Karpas-422 (cell line): ENCODE results near the gene POPDC2. TPM values are rescaled to one million over a fixed set of nuclear protein-coding genes. Genes with fewer than 3 reads are reported as not detected.

Experiments used
- DNase-seq: peaks from one replicate; pipeline ENCODE4 v3.0.0-alpha.2; 2015
- H2AFZ ChIP-seq: fragments of 200-600 bp; sonication (generic); 2 replicates; pipeline ENCODE4 v1.6.1; 2014; ENCODE audit warnings: antibody characterized with exemption, low read length, mixed read lengths
- H3K27ac ChIP-seq: fragments of 200-600 bp; sonication (generic); 2 replicates; pipeline ENCODE4 v1.5.1; 2014; ENCODE audit warnings: mild to moderate bottlenecking, low read length, moderate library complexity
- H3K27me3 ChIP-seq: fragments of 200-600 bp; sonication (generic); 2 replicates; pipeline ENCODE4 v1.6.1; 2014; ENCODE audit warnings: low read length, mixed read lengths
- H3K36me3 ChIP-seq: fragments of 200-600 bp; sonication (generic); 2 replicates; pipeline ENCODE4 v1.6.1; 2014; ENCODE audit warnings: low read length, mixed read lengths; ENCODE audit not compliant: insufficient read depth
- H3K4me1 ChIP-seq: fragments of 200-600 bp; sonication (generic); 2 replicates; pipeline ENCODE4 v1.6.1; 2014; ENCODE audit warnings: mild to moderate bottlenecking, low read length, mixed read lengths
- H3K4me2 ChIP-seq: fragments of 200-600 bp; sonication (generic); 2 replicates; pipeline ENCODE4 v1.6.1; 2014; ENCODE audit warnings: low read length, low read depth, mild to moderate bottlenecking; ENCODE audit not compliant: poor library complexity, severe bottlenecking
- H3K4me3 ChIP-seq: fragments of 200-600 bp; sonication (generic); 2 replicates; pipeline ENCODE4 v1.5.1; 2014; ENCODE audit warnings: mild to moderate bottlenecking, antibody characterized with exemption, low read length, mixed read lengths
- H3K79me2 ChIP-seq: fragments of 200-600 bp; sonication (generic); 2 replicates; pipeline ENCODE4 v1.6.1; 2014; ENCODE audit warnings: mild to moderate bottlenecking, low read length, mixed read lengths
- H3K9ac ChIP-seq: fragments of 200-600 bp; sonication (generic); 2 replicates; pipeline ENCODE4 v1.6.0; 2014; ENCODE audit warnings: low read length
- H3K9me2 ChIP-seq: fragments of 200-600 bp; sonication (generic), shearing (Covaris generic); replicated peaks from 2 replicates; pipeline ENCODE4 v1.6.0; 2014; ENCODE audit warnings: mild to moderate bottlenecking, low read length, moderate library complexity; ENCODE audit not compliant: insufficient read depth
- H3K9me3 ChIP-seq: fragments of 300-700, 200-600 bp; sonication (generic); 2 replicates; pipeline ENCODE4 v1.6.1; 2014; ENCODE audit warnings: low read length, mixed read lengths
- H4K20me1 ChIP-seq: fragments of 200-600 bp; sonication (generic); 2 replicates; pipeline ENCODE4 v1.6.1; 2014; ENCODE audit warnings: mild to moderate bottlenecking, antibody characterized with exemption, low read length, low read depth; ENCODE audit not compliant: insufficient read depth
- total RNA-seq: library from RNA; depleted of rRNA; stranded (reverse); fragments of >200 nt; shearing (Covaris generic); gene quantifications from 2 replicates; pipeline ENCODE4 v1.2.3, GENCODE V29; 2014; ENCODE audit warnings: low replicate concordance

The POPDC2 gene
- total RNA-seq, 1 experiment from 2014 or later: 1.0 TPM

GRCh38 chr3:119608405-119609000 lies 51.9 kb downstream of the POPDC2 start:
- Histone ChIP-seq H3K79me2 (no peaks in the 10 kb centered on the region), H3K36me3 (no peaks in the 10 kb centered on the region), H3K9me2 (no peaks in the 10 kb centered on the region), H3K27me3 (no peaks in the 10 kb centered on the region), H3K9me3 (no peaks in the 10 kb centered on the region), H3K4me1 (no peaks in the 10 kb centered on the region), H3K4me3 (no peak overlapping the region), H3K4me2 (no peak overlapping the region), H3K9ac (no peak overlapping the region), H2AFZ (no peak overlapping the region), H4K20me1 (no peaks in the 10 kb centered on the region), H3K27ac (no peak overlapping the region)
- no peak for DNase-seq

- H3K36me3 ChIP-seq: no peaks in the 10 kb centered on the region
- no peak overlapping the region for H3K9ac ChIP-seq
- H3K4me2 ChIP-seq: no peak overlapping the region
- no peaks in the 10 kb centered on the region for H3K9me3 ChIP-seq
- H3K9me2 ChIP-seq: no peaks in the 10 kb centered on the region
- H2AFZ ChIP-seq: no peak overlapping the region
- no peaks in the 10 kb centered on the region for H4K20me1 ChIP-seq
- no peaks in the 10 kb centered on the region for H3K79me2 ChIP-seq
- no peaks in the 10 kb centered on the region for H3K27me3 ChIP-seq
- H3K4me1 ChIP-seq: no peaks in the 10 kb centered on the region
- no peak overlapping the region for H3K27ac ChIP-seq
- DNase-seq: no peak
- no peak overlapping the region for H3K4me3 ChIP-seq
These were observed 55.5 kb downstream of the POPDC2 start for GRCh38 chr3:119604878-119605277.

DNA sequence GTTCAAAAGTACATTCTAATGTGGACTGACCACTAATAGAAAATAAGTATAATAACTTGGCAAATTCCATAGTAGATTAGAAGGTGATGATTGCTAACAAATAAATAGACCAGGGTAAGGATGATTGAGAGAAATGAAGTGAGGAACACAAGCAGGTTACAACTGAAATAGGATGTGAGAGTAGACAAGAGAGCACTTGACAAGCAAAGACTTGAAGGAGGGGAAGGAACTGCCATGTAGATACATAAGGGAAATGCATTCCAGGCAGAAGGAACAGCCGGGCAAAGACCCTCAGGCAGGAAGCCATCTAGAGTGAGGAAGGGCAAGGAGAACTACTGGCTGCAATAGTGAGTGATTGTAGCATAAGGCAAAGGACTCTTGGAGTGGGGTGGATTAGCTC lies 57.7 kb downstream of the POPDC2 start:
- Histone ChIP-seq H3K27ac (no peak overlapping the region), H3K27me3 (no peaks in the 10 kb centered on the region), H3K36me3 (no peaks in the 10 kb centered on the region), H3K4me1 (no peaks in the 10 kb centered on the region), H4K20me1 (no peaks in the 10 kb centered on the region), H3K79me2 (no peaks in the 10 kb centered on the region), H3K9me3 (no peaks in the 10 kb centered on the region), H2AFZ (no peak overlapping the region), H3K4me2 (no peak overlapping the region), H3K4me3 (no peak overlapping the region), H3K9me2 (no peaks in the 10 kb centered on the region), H3K9ac (no peak overlapping the region)
- DNase-seq: no peak

DNA sequence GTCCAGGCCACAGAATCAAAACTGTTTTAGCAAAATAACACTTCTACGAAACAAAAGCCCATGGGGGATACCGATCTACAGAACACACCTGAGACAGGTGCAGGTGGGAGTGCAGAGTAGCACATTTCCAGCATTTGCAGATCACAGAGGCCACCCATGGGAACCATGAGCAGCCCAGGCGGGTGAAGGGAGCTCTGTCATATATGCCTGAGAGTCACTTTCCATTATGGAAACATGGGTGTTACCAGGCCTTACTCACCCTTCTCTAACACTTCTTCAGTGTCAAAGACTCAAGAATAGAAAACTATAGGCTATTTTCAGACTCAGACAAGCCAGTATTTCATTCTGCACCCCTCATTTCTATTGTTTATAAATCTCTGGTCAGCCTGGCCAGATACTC lies 59.2 kb downstream of the POPDC2 start:
- H3K9me2 ChIP-seq: no peaks in the 10 kb centered on the region
- H3K27me3 ChIP-seq: no peaks in the 10 kb centered on the region
- no peak for DNase-seq
- H3K4me3 ChIP-seq: no peak overlapping the region
- H3K79me2 ChIP-seq: no peaks in the 10 kb centered on the region
- no peaks in the 10 kb centered on the region for H3K36me3 ChIP-seq
- H2AFZ ChIP-seq: no peak overlapping the region
- H3K4me2 ChIP-seq: no peak overlapping the region
- H3K9me3 ChIP-seq: no peaks in the 10 kb centered on the region
- H3K9ac ChIP-seq: no peak overlapping the region
- no peak overlapping the region for H3K27ac ChIP-seq
- H4K20me1 ChIP-seq: no peaks in the 10 kb centered on the region
- no peaks in the 10 kb centered on the region for H3K4me1 ChIP-seq

- Histone ChIP-seq H2AFZ (peak overlapping the region; percentile 44; the same call in 1 of the 2 replicates), H4K20me1 (no peaks in the 10 kb centered on the region), H3K79me2 (no peaks in the 10 kb centered on the region), H3K9me3 (no peaks in the 10 kb centered on the region), H3K27ac (no peak overlapping the region), H3K27me3 (no peaks in the 10 kb centered on the region), H3K4me3 (no peak overlapping the region), H3K9ac (no peak overlapping the region), H3K9me2 (no peaks in the 10 kb centered on the region), H3K36me3 (no peaks in the 10 kb centered on the region), H3K4me1 (no peaks in the 10 kb centered on the region), H3K4me2 (no peak overlapping the region)
- peak; percentile 74 for DNase-seq
These were observed 59.7 kb downstream of the POPDC2 start for GRCh38 chr3:119600732-119601131.

DNA sequence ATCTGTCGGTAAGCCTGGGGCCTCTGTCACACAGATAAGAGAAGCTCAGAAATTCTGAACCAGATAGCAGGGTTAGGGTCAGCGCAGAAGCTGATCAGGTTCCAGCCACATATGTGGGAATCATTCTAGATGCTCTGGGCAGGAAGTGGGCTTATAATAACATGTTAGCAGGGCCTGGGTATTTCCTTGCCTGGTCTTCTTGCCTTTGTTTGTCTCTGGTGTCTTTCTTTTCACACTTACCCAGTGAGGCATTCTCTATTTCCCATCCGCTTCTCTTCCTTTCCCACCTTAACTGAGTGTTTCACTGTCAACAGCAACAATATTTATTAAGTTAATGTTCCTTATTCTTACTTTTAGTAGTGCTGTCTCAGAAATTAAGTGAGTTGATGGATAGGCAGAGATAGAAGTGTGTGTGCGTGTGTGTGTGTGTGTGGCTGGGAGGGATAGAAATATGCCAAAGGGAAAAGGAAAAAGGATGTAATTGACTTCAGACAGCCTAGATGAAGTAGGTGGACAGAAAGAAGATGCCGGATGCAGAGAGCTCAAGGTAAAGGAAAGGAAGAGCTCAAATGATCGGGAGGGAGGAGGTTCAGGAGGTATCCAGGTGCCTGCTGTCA lies 60.7 kb downstream of the POPDC2 start:
- Histone ChIP-seq H3K27ac (no peak overlapping the region), H3K4me2 (no peak overlapping the region), H3K9me2 (no peaks in the 10 kb centered on the region)

DNA sequence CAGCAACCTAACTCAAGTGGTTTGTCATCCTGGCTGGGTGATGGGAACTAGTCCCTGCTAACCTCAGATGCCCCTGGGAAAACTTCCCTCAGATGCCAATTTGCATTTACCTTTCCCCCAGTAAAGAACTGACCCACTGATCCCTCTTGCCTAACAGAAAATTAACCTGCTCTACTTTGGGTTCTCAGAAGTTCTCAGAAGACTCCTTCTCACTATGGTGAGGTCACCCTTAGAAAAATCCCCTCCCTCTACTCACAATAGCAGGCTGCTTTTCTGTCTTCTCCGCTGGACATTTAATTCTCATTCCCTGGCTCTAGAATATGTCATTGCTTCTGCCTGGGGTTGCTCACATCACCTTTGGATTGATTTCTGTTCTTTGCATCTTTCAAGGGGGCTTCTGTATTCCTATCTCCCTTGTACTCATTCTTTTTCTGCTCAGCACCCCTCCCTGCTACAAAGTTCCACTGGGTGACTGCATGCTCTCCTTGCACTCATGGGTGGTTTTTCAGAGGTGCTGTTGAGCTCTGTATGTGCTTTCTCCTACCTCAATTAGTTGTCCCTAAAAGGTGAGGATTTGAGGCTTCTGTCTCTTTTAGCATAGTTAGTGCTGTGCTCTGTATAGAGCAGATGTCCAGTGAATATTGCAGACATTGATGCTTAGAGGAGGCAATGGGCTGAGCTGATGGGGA lies 61.8 kb downstream of the POPDC2 start:
- H3K4me3 ChIP-seq: no peak overlapping the region

More for the DNA sequence above, 60.7 kb downstream of the POPDC2 start:
- Histone ChIP-seq H2AFZ (no peak overlapping the region), H3K27me3 (no peaks in the 10 kb centered on the region), H4K20me1 (no peaks in the 10 kb centered on the region), H3K9ac (no peak overlapping the region), H3K36me3 (no peaks in the 10 kb centered on the region), H3K4me3 (no peak overlapping the region), H3K4me1 (no peaks in the 10 kb centered on the region), H3K79me2 (no peaks in the 10 kb centered on the region), H3K9me3 (no peaks in the 10 kb centered on the region)
- DNase-seq: no peak

DNA sequence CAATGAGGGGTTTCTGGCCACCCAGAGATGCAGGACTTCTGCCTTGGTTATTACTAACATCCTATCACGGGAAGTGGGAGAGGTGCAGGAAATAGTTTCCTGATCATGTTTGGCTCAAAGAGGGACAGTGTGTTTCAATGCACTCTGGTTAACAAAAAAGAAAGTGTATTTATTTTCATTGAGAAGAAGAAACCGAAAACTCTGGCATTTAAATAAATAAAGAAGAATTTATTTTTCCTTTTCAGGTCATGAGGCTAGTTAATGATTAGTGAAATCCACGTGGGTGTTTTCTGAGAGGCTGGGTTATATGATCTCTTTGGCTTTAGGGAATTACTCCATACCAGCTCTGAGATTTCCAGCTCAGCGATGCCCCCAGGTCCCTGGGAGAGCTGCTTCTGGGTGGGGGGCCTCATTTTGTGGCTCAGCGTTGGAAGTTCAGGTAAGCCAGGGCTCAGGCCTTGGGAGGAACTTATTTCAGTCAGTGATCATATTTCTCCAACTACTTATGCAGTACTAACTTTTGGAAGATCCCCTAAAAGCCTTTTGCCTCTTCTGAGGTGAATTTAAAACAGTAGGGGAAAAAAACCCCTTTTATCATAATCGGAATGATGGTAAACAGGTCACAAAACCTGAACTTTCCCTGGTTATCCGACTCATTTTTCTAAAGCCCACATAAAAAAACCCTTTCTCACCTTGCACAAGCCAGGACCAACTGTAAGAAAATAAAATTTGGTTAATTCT lies 62.7 kb downstream of the POPDC2 start, which contains the start of gene PLA1A:
PLA1A (plus strand) TSS at position 338 of the 741 bp plus-strand sequence; CDS start at position 367, 29 bp downstream.
- H3K4me2 ChIP-seq: no peak within 1 kb of the TSS
- no peak within 1 kb of the TSS for H3K9ac ChIP-seq
- DNase-seq: no peak
- H2AFZ ChIP-seq: no peak within 1 kb of the TSS
- no peaks in the 10 kb centered on the region for H3K9me3 ChIP-seq
- no peaks in the 10 kb centered on the region for H3K9me2 ChIP-seq
- no peak within 1 kb of the TSS for H3K4me3 ChIP-seq
- no peak within 1 kb of the TSS for H3K27ac ChIP-seq
- H3K27me3 ChIP-seq: no peaks in the 10 kb centered on the region
- no peaks in the 10 kb centered on the region for H3K4me1 ChIP-seq
- no peaks in the 10 kb centered on the region for H3K36me3 ChIP-seq
- no peaks in the 10 kb centered on the region for H4K20me1 ChIP-seq
- H3K79me2 ChIP-seq: no peaks in the 10 kb centered on the region

More for the DNA sequence above, 61.8 kb downstream of the POPDC2 start:
- no peaks in the 10 kb centered on the region for H4K20me1 ChIP-seq
- H3K9me3 ChIP-seq: no peaks in the 10 kb centered on the region
- H3K27ac ChIP-seq: no peak overlapping the region
- no peaks in the 10 kb centered on the region for H3K4me1 ChIP-seq
- H3K79me2 ChIP-seq: no peaks in the 10 kb centered on the region
- no peak overlapping the region for H2AFZ ChIP-seq
- DNase-seq: no peak
- no peaks in the 10 kb centered on the region for H3K9me2 ChIP-seq
- no peaks in the 10 kb centered on the region for H3K36me3 ChIP-seq
- H3K9ac ChIP-seq: no peak overlapping the region
- H3K4me2 ChIP-seq: no peak overlapping the region
- no peaks in the 10 kb centered on the region for H3K27me3 ChIP-seq
